NCI-H524 treated with DMSO at 0.1 percent for 48 hours (cell line): ENCODE measurements around the gene SLC24A3.

ENCODE experiments used
- DNase-seq: peaks from one replicate; lab custom pipeline; 2025; lab: John Stamatoyannopoulos, UW

Gene SLC24A3

GRCh38 chr20:19713822-19714578, 501.6 kb downstream of the SLC24A3 start:
- DNase-seq: no peak

GRCh38 chr20:19714579-19714840, 502.1 kb downstream of the SLC24A3 start:
- no peak for DNase-seq

- no peak for DNase-seq
These were observed 503.5 kb downstream of the SLC24A3 start for GRCh38 chr20:19715986-19716385.

- no peak for DNase-seq
These were observed 506.4 kb downstream of the SLC24A3 start for GRCh38 chr20:19718880-19719279.

- no peak for DNase-seq
These were observed 508.5 kb downstream of the SLC24A3 start for GRCh38 chr20:19720991-19721390.

GRCh38 chr20:19723051-19723450, 510.6 kb downstream of the SLC24A3 start:
- no peak for DNase-seq

- DNase-seq: no peak
These were observed 511.5 kb downstream of the SLC24A3 start for GRCh38 chr20:19723813-19724430.

GRCh38 chr20:19725373-19725772, 512.9 kb downstream of the SLC24A3 start:
- DNase-seq: no peak

GRCh38 chr20:19725814-19726525, 513.5 kb downstream of the SLC24A3 start:
- no peak for DNase-seq

- no peak for DNase-seq
These were observed 514.9 kb downstream of the SLC24A3 start for GRCh38 chr20:19727251-19727847.

- DNase-seq: no peak
These were observed 517.2 kb downstream of the SLC24A3 start for GRCh38 chr20:19729672-19730071.

GRCh38 chr20:19730706-19731105, 518.3 kb downstream of the SLC24A3 start:
- DNase-seq: no peak

GRCh38 chr20:19734811-19735210, 522.4 kb downstream of the SLC24A3 start:
- DNase-seq: no peak

- peak; percentile 37 for DNase-seq
These were observed 523.0 kb downstream of the SLC24A3 start for GRCh38 chr20:19735446-19735845.

GRCh38 chr20:19737025-19737424, 524.6 kb downstream of the SLC24A3 start:
- DNase-seq: no peak

- no peak for DNase-seq
These were observed 526.5 kb downstream of the SLC24A3 start for GRCh38 chr20:19738951-19739350.

GRCh38 chr20:19739351-19739750, 526.9 kb downstream of the SLC24A3 start:
- no peak for DNase-seq

- no peak for DNase-seq
These were observed 528.1 kb downstream of the SLC24A3 start for GRCh38 chr20:19740512-19740911.

- no peak for DNase-seq
These were observed 529.5 kb downstream of the SLC24A3 start for GRCh38 chr20:19741924-19742323.

GRCh38 chr20:19742974-19743639, 530.7 kb downstream of the SLC24A3 start:
- no peak for DNase-seq

GRCh38 chr20:19743640-19743995, 531.2 kb downstream of the SLC24A3 start:
- no peak for DNase-seq

GRCh38 chr20:19745106-19745505, 532.7 kb downstream of the SLC24A3 start:
- no peak for DNase-seq
